NCI-H128 (cell line): ENCODE results near the gene RASA3.

Source experiments
- DNase-seq: peaks from one replicate; lab custom pipeline; 2025; ENCODE audit not compliant: unreplicated experiment; lab: John Stamatoyannopoulos, UW

RASA3 gene

GRCh38 chr13:114057166-114058050 lies 75.0 kb downstream of the RASA3 start:
- no peak for DNase-seq

DNA sequence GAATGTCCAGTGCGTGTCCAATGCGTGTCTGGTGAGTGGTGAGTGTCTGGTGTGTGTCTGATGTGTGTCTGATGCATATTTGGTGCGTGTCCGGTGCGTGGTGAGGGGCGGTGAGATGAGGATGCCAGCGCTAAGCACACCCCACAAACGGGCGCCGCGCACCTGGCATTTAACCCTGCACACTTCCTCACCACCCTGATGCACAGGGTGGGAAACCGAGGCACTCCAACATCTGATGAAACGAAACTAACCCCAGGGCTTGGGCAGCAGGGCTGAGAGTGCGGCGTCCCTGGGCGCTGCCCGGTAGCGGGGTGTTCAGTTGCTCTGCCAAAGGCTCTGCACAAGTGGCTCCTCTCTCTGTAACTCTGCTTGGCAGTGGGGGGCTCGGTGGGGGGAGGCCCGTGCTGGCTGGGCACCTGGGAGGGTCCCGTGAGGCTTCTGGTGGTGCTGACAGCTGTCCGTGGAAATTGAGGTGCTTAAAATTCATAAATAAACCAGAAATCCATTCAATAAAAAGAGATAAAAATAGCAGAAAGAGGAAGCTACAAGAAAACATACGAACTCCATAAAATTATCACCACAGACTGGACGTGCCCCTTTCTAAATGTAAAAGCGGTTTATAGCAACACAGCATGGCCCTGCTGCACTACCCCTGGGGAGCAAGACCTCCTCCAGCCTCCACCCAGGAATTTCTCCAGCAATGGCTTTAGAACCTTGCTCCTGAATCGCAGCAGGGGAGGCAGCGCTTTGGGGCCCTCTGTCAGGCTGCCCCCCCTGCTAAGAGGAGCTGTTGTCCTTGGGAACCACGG lies 76.0 kb downstream of the RASA3 start:
- DNase-seq: no peak

DNA sequence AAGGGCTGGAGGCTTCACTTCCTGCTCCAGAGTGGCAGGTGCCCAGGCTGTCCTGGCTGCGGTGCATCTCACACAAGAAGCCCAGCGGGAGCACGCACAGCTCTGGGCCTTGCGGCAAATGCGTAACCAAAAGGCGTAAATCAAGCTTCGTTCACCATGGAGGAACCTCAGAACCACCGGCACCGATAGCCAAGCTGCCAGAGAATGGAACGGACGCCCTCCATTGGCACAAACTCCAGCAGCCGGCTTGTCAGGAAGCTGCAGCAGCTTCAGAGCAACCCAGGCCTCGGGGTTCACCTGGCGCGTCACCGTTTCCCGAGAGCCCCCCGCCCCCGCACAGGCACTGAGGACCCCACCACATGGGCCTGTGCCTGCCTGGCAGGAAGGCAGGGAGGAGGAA lies 76.7 kb downstream of the RASA3 start:
- DNase-seq: no peak

- no peak for DNase-seq
These were observed 77.5 kb downstream of the RASA3 start for GRCh38 chr13:114054830-114055439.

DNA sequence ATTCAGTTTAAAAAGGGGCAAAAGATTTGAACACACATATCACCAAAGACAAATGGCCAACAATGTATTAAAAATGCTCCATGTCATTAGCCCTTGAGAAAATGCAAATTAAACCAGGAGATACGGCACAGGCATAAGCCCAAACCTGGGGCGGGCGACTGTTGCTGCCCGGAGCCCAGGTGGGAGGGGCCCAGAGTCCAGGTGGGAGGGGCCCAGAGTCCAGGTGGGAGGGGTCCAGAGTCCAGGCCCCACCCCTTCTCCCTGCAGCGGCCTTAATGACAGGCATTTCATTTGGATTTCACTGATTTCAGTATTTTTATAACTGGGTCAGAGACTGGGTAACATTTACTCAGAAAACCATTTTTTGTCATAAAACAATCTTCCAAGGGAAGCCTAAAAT lies 78.2 kb downstream of the RASA3 start:
- DNase-seq: no peak

DNA sequence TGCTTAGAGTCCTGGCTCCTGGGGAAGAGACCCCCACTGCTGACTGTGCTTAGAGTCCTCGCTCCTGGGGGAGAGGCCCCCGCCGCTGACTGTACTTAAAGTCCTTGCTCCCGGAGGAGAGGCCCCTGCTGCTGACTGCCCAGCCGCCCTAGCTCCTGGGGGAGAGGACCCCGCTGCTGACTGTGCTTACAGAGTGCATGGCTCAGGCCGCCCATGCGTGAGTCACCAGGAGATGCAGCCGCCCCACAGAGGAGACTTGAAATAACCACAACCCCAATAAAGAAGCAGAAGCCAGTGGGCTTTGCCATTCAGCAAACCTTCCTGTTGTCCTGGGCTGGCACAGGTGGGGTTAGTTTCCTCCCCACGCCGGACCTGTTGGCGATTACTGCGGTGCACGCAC lies 79.4 kb downstream of the RASA3 start:
- DNase-seq: no peak

GRCh38 chr13:114050536-114051450 lies 81.6 kb downstream of the RASA3 start:
- DNase-seq: no peak

DNA sequence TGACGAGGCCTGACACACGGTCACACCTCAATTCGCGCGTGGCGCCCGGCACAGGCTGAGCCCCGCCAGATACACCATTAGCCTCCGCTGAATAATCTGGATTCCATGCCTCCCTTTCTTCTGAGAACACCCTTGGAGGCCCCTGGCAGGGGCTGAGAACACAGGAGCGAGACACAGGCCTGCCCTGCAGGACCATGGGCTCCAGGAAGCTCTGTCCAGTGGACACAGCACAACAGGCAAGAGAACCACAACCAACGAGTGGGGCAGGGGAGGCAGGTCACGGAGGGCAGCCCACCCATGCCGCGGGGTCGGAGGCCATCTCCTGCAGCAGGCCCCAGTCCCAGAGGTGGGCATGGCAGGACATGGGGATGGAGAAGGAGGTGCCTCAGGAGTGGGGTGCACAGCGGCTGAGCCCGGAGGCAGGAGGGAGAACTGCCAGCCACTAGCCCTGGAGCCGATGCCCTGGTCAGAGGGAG lies 82.8 kb downstream of the RASA3 start:
- DNase-seq: no peak

DNA sequence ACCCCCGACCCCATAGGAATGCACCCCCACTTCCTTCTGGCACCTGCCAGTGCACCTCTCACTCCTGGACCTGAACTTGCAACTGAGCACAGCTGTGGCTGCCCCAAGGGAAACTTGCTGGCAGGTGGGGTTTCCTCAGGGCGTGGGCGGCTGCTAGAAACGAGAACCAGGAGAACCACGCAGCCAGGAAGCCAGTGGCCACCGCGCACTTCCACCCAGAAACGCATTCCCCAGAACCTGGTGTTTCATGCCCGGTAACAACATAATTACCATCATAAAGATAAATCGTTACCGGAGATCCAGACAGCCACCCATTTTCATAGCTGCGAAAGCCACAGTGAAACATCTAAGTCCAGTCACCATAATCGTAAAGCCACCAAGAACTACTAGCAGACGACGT lies 83.4 kb downstream of the RASA3 start:
- no peak for DNase-seq

DNA sequence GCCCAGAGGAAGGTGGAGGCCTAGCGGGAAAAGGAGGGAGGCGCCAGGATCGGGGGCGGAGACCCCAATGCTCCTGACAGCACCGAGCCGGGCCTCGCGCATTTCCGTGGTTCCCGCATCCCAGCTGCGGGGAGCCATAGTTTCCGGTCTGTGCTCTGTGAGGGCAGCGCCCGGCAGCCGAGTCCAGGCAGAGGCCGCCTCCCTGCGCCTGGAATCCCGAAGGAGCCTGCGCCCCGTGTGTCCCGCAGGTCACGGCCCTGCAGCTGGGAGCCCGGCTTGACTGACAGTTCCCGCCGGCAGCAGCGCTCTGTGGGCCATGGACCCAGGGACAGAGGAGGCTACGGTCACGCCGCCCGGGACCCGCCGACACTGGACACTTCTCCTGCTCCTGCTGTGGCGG lies 84.0 kb downstream of the RASA3 start:
- no peak for DNase-seq

DNA sequence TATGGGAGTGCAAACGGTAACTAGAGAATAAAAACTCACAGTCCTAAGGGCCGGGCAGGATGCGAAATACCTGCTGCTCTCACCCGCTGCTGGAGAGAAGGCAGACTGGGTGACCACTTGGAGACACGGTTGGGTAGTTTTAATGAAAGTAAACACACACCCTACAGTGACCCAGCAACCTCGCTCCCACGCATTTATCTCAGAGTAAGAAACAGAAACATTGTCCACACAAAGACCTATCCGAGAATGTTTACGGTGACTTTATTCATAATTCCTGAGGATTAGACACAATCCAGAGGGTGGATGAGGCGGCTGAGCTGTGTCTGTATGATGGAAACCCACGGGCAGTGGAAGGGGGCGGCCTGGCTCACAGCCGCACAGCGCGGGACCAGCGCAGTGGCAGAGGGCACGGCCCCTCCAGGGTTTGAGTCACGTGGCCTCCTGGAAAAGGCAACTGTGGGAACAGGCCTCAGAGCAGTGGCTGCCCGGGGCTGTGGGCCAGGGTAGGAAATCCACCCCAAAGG lies 85.0 kb downstream of the RASA3 start:
- DNase-seq: no peak

GRCh38 chr13:114046431-114046975 lies 85.9 kb downstream of the RASA3 start:
- no peak for DNase-seq

GRCh38 chr13:114045113-114045735 lies 87.2 kb downstream of the RASA3 start:
- DNase-seq: no peak

DNA sequence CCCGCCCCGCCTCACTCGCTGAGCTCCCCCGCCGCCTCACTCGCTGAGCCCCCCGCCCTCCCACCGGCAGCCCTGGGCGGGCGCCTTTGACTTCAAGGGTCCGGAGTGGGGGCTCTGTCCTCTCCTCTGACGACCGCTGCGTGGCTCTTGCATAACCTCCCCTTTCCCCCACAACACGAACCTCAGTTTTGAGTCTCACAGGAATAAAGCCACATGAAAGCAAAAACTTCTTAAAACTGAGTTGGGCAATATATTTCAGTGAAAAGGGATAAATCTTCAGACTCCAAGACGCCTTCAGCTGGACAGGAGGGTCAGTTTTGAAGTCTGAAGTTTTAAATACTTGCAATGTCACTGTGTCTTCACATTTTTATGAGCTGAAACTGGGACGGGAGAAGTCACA lies 87.9 kb downstream of the RASA3 start:
- no peak for DNase-seq

DNA sequence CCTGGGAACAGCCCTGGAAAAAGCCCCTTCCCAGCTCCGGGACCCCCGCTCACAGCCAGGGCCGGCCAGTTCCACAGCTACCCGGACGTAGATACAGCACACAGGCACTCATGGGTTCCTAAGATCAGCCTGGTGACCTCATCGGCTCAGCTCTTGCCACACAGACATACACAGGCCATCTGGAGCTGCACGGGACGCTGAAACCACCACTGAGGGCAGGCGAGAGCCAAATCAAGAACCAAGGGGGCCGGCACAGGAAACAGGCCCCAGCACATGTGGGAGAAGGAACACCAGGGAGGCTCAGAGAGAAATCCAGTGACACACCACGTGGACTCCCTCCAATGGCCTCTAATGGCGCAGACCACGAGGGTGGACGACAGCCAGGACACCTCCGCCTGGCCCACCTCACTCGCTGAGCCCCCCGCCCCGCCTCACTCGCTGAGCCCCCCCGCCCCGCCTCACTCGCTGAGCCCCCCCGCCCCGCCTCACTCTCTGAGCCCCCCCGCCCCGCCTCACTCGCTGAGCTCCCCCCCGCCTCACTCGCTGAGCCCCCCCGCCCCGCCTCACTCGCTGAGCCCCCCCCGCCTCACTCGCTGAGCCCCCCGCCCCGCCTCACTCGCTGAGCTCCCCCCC lies 88.9 kb downstream of the RASA3 start:
- no peak for DNase-seq

- no peak for DNase-seq
These were observed 90.2 kb downstream of the RASA3 start for GRCh38 chr13:114042066-114042815.

DNA sequence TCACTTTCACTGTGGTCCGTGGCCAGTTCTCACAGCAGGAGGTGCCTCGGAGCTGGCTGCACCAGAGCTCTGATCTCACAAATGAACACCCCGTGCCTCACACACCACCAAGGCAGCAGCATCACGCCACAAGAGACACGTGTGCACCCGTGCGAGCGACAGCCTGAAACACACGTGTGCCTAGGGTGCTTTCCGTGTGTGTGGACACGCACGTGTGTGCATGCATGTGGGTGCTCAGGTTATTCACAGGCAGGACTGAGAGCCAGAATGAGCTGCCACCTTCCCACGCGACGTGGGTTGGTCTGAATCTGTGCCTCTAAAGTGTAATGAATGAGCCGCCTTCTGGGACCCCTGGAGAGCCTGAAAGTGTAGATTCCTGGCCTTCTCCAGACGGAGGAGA lies 90.9 kb downstream of the RASA3 start:
- no peak for DNase-seq

- no peak for DNase-seq
These were observed 92.8 kb downstream of the RASA3 start for GRCh38 chr13:114039471-114040141.
